GM13977 (cell line): ENCODE measurements around the gene DROSHA.

Experiments
- DNase-seq: peaks from one replicate; pipeline ENCODE4 v3.0.0; 2012; ENCODE audit warnings: low spot score
- in situ Hi-C: fragments of 300-500 bp; cut with MboI; formaldehyde crosslinking; loops from one replicate; pipeline ENCODE4 v1.12.0; 2022; ENCODE audit warnings: low sequenced_read_pairs, low pct_unique_long_range_greater_than_20kb, mixed read lengths, inconsistent platforms; ENCODE audit not compliant: unreplicated experiment
- TF ChIP-seq, protein P1 (sequence below): IDR thresholded peaks from 2 replicates; pipeline ENCODE4 v1.5.1; 2012; ENCODE audit warnings: mild to moderate bottlenecking, control low read depth; ENCODE audit not compliant: insufficient read depth; ENCODE audit errors: extremely low read depth, missing control alignments

The DROSHA gene

GRCh38 chr5:31477971-31478370, 53.9 kb downstream of the DROSHA start:
- in situ Hi-C loops: no loop called here

DNA sequence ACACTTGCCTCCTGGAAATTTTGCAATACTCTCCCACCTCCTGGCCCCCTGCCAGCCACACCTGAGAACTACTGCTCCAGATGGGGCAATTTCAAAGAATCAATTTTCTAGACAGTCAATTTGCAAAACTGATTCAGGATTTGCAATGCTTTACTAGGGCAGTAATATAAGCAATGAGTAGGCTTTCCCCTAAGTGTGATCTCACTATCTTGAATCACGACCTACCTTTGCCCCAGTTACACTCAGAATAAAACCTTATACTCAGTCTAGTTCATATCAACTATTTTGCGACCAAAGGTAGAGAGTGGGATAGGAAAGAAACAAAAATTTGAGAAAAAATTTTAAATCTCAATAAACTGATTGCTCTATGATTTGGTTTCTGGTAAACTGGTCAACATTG, 54.4 kb downstream of the DROSHA start:
- in situ Hi-C loops: no loop called here
- no peak for DNase-seq
- TF ChIP-seq, protein P1, sequence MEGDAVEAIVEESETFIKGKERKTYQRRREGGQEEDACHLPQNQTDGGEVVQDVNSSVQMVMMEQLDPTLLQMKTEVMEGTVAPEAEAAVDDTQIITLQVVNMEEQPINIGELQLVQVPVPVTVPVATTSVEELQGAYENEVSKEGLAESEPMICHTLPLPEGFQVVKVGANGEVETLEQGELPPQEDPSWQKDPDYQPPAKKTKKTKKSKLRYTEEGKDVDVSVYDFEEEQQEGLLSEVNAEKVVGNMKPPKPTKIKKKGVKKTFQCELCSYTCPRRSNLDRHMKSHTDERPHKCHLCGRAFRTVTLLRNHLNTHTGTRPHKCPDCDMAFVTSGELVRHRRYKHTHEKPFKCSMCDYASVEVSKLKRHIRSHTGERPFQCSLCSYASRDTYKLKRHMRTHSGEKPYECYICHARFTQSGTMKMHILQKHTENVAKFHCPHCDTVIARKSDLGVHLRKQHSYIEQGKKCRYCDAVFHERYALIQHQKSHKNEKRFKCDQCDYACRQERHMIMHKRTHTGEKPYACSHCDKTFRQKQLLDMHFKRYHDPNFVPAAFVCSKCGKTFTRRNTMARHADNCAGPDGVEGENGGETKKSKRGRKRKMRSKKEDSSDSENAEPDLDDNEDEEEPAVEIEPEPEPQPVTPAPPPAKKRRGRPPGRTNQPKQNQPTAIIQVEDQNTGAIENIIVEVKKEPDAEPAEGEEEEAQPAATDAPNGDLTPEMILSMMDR: no peak

More at GRCh38 chr5:31477971-31478370, 53.9 kb downstream of the DROSHA start:
- no peak for DNase-seq
- TF ChIP-seq, protein P1: no peak

DNA sequence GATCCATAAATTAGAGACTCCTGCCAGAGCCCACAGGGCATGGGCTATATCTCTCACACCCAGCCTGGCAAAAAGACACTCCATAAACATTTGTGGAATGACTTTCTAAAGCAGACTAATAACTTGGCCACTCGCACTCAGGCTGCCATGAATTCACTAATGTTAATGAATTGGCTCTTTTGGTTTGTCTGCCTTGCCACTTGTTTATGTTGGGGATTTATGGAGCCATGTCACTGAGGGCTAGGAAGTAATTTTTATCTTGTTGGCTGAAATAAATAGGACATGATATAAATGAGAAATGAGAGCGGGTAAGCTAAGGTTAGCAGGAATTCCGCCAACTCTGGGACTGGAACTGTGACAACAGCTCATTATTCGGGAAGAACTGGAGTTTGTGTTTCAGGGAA, 55.2 kb downstream of the DROSHA start:
- TF ChIP-seq, protein P1: no peak
- no peak for DNase-seq
- in situ Hi-C loops: no loop called here

GRCh38 chr5:31471916-31472315, 60.0 kb downstream of the DROSHA start:
- no peak for DNase-seq
- TF ChIP-seq, protein P1: no peak
- in situ Hi-C loops: no loop called here

- TF ChIP-seq, protein P1: no peak
- in situ Hi-C loops: no loop called here
- no peak for DNase-seq
These were observed 60.9 kb downstream of the DROSHA start for GRCh38 chr5:31471040-31471439.

DNA sequence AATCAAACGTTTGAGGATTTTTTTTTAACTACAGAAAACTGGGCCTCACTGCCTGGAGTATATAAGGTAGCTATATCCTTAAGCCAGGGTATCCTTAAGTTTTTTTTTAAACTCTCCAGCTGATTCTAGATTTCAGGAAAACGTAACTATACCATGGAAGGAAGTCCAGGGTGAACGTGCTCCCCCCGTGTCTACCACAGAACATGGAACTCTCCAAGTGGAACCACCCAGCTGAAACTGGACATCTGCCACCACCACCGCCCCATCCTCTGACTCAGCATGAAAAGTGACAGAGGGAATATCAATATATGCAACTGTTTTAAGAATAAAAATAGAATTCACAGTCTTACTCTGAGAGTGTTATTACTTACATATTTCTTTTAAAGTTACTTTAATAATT, 61.3 kb downstream of the DROSHA start:
- no peak for DNase-seq
- TF ChIP-seq, protein P1: no peak
- in situ Hi-C loops: no loop called here

DNA sequence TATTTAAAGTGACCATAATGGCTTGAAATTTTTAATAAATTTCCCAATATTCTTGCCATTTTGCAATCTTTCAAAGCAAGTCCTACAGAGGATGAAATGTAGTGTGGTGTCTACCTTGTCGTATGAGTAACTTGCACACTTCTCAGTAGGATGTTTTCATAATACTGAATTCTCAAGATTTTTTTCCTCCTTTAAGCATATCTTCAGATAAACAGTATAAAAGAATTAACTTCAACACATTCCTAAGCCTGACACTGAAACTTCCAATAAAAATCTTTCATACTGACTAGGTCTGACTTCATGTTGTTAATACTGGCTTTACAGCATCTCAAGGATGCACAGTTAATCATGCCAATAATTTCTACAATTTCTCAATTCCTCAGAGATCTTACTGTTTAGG, 62.0 kb downstream of the DROSHA start:
- DNase-seq: no peak
- TF ChIP-seq, protein P1: no peak
- in situ Hi-C loops: no loop called here
